NCI-H524 treated with DMSO at 0.1 percent for 48 hours (cell line): Measurements from ENCODE around the gene UROD.

Source experiments
- DNase-seq: peaks from one replicate; lab custom pipeline; 2025; lab: John Stamatoyannopoulos, UW

Gene UROD

DNA sequence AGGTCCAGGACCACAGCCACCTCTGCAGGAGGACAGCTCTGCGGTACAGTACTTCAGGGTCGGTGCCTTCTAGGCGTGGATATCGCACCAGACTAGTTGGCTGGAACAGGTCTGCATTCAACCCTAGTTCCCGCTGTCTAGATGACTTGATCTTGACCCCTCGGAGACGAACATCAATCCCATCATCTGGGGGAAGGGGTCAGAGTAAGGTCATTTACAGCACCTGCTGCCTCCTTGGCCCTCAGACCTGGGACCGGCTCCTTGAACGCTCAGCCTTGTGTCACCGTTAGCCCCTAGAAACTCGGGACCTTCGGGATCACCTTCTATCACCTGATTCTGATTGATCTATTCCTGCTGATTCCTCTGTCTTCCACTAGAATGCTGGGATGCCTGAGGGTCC, 3.5 kb upstream of the UROD start:
- no peak for DNase-seq

DNA sequence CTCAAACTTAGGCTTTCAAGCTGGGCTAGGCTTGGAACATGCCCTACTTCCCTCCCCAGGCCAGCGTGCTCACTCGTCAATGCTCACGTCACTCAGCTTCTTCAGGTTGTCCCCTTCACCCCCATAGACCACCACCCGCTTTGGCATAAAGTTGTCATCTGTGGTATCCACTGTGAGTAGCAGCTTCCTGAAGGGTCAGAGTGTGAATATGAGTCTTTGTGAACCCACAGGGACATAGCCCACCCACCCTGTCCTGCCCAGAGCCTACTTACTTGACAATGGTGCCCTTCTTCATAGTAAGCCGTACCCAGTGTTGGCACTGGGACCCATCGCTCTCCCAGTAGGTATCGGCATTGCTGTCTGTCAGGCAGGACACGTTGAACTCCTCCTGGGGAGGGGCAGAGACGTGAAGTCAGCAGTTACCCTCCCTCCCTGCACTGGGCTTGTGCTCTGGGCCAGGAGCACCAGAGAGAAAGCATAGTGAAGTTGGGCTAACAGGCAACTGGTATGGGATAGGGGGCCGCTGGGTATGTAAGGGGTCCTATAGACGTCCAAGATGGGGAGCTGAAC, 2.7 kb upstream of the UROD start:
- DNase-seq = no peak

DNA sequence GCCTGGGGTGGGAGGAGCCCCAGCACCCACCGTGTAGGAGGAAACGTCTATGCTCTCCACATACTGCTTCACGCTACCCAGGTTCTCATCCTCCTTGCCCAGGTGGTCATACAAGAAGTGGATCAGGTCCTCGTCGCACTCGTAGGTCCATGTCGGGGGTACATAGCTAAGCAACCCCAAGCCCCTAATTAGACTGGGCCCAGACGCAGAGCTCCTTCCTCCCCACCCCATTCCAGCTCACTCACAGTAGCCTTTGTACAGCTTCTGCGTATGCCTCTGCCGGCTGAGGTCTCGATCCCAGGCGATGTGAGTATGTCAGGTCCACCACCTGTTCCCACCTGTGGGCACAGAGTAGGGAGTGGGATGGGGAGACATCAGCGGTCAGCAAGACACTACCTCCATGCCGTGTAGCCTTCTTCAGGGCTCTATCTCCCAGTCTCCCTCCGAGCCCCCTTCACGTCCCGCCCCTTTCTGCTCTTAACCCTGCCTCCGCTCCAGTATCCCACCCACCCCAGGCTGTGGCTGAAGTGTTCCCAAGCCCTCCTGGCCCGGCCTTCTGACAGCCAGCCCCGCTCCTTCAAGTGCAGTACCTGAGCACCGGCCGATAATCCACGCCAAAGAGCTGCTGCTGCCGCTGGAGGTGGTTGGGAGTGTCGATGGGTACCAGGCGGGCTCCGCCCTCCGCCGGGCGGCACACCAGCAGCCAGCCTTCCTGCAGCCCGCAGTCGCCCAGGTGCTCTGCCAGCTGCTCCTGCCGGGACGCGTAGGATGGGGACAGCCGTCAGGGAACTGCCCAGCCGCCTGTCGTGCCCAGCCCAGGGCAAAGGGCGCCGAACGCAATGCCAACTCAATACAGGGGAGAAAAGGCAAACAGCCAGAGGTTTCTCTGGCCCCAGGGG, 1.8 kb upstream of the UROD start:
- no peak for DNase-seq

DNA sequence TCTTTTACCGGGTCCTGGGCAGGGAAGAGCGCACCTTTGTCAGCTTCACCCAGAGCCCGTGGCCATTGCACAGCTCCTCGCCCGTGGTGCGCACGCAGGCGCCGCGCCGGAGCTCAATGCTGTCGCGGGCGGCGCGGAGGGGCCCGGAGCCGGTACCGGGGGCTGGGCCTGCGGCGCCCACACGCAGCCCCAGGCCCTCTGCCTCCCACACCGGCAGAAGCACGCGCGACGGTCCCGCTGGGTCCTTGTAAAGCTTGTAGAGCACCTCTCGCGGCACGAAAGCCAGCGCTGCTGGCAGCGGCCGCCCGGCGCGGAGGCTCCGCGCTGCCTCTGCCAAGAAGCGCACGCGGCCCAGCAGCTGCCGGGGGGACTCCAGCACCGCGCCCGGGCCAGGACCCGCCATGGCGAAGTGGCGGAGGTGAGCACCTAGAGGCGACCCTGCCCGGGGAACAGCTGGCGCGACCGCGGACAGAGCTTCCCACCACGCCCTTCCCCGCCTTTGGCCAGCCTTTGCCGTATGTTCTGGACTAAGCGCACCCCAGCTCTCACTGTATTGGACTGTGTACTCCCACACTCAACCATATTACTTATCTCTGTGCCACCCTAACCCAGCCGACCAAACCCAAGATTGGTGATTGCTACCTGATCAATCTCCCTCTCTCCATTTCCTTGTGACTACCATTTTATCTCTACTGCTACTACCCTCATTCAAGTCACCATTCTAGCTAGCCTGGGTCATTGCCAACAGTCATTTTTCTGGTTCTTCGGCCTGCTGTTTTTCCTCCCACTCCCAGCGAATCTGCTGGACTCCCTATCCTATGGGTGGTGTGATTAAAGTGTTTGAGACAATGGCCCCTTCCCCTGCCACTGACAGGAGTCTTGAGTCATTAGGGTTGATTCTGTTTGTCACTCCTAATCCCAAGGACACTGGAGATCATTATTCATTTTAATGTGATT, 921 bp upstream of the UROD start, which contains the start of gene HECTD3:
HECTD3 (minus strand) TSS at position 470 of the 957 bp plus-strand sequence; CDS start at position 403, 67 bp downstream.
- DNase-seq = peak; percentile 35

DNA sequence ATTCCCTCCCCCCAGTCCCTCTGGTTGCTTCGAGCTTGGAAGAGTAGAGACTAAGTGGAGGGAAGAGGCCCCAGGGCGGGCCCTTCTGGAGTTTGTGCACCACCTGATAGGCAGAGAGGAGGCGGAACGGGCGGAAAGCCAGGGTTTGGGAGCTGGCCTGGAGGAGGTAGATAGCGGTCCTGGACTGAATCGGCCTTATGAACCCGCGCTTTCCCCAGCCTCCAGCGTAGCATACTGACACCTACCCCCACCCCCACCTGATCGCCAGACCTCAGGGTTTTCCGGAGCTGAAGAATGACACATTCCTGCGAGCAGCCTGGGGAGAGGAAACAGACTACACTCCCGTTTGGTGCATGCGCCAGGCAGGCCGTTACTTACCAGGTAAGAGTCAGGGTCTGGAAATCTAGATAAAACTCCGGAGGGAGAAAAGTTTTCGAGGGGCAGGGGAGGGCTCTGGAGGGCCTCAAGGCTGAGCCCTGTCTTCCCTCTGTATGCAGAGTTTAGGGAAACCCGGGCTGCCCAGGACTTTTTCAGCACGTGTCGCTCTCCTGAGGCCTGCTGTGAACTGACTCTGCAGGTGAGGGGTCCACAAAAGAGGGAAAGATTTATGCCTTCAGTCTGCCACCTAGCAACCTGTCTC, 705 bp downstream of the UROD start:
- no peak for DNase-seq

DNA sequence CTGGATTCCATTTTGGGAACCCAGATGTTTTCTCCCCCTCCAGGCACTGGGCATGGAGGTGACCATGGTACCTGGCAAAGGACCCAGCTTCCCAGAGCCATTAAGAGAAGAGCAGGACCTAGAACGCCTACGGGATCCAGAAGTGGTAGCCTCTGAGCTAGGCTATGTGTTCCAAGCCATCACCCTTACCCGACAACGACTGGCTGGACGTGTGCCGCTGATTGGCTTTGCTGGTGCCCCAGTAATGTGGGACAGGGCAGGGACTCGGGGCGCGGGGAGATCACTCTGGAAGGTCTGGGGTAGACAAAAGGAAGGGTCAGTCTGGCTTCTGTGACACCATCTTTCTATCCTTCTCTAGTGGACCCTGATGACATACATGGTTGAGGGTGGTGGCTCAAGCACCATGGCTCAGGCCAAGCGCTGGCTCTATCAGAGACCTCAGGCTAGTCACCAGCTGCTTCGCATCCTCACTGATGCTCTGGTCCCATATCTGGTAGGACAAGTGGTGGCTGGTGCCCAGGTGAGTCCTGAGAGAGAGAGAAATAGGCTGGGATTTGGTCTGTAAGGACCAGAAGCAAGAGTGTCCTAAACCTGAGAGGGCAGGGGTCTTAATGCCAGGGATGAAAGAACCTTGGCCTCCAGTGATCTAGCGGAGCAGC, 1.6 kb downstream of the UROD start:
- DNase-seq = no peak

DNA sequence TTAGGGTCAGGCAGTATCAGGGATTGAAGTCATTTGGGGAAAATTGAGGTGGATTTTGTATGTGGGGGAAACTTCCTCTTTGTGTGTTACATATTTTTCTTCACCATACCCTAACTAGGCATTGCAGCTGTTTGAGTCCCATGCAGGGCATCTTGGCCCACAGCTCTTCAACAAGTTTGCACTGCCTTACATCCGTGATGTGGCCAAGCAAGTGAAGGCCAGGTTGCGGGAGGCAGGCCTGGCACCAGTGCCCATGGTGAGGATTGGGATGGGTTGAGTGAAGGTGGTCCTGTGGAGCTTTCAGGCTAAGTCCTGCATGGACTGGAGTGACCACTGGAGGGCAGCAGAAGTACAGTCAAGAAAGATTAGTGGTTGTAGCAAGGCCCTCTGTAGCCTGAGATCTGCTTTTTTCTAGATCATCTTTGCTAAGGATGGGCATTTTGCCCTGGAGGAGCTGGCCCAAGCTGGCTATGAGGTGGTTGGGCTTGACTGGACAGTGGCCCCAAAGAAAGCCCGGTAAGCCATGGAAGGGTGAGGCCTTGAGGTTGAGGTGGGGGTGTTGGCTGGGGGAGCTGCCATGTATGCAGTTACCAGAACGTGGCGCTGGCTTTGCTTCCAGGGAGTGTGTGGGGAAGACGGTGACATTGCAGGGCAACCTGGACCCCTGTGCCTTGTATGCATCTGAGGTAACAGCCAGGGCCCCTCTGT, 2.4 kb downstream of the UROD start:
- peak; percentile 28 for DNase-seq

DNA sequence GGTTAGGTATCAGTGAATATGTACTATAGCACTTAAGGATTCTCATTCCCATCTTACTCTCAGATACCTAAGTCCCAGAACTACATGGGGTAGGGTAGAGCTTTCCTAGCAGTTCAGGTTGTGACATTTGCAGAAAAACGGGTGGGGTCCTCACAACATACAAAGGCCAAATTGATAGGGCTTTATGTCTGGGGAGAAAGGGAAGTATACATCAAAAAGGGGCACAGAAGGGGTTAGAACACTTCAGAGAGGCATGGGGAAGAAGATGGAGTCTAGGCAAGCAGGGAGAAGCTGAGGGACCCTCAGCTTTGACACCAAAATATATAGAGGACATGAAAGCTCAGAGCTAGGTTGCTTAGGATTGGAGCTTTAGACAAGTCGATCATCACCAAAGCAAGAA, 3.6 kb downstream of the UROD start:
- DNase-seq = no peak

DNA sequence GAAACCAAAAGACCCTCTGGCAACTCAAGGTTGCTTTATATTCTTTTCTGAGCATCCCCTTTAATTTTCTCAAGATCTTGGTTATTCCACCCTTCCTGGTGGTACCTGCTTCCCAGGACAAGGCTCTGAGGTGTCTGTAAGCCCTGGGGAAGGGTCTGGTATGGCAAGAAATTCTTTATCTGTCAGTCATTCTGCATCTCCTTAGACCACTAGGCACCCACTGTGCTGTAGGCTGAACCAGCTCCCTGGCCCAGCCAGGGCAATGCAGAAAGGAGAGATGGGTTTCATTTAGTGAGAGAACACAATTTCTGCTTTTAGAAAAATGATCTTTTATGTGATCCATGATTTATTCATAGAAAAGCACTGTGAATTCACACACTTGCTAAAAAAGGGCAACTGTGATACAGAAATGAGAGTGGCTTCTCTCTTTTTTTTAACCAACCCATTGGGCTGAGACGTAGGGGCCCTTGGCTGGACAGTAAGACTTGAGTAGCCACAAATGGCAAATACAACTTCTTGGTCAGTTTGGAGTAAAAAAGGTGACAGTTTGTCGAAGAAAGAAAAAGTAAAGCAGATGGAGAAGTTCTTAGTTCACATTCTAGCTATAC, 4.1 kb downstream of the UROD start:
- no peak for DNase-seq

DNA sequence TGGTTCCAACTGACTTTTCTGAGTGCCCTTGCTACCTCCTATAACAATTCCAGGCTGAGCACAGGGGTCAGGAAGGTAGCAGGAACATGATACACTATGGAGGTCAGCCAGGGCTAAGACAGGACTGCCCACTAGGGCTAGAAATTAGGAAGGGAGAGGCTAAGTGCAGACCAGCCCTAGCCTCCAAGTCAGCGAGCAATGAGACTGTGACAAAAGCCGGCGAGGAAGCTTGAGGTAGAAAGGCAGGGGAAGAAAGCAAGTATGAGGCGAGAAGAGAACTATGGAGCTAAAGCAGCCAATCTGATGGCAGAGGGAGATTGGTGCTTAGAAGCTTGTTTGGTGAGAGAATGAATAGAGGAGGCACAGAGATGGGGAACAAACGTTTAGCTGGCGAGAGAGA, 4.7 kb downstream of the UROD start:
- DNase-seq = no peak

DNA sequence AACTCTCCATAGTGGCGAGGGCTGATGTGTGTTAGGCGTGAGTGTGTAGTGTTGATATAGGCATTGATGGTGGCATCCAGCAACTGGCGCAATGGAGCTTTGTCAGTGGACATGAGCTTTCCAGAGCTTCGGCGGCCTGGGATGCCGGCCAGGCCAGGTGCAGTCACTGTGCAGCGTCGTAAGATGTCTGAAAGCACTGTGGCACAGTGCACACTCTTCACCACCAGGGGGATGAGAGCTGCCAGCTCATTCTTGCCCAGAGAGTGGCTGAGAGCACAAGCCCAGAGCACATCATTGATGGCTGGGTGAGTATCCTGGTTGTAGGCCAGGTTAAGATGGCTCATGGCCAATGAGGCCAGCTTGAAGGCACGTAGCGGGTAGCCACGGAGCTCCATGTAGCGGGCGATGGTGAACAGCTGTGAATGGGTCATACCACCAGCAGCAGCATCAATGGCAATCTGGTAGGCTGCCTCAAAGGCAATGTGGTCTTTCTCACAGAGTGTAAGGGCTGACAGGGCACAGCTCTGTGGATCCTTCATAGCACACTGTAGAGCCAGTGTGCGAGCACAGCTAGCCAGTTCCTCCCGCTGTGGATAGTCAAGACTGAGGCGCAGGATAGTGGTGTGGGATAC, 6.7 kb downstream of the UROD start:
- no peak for DNase-seq

DNA sequence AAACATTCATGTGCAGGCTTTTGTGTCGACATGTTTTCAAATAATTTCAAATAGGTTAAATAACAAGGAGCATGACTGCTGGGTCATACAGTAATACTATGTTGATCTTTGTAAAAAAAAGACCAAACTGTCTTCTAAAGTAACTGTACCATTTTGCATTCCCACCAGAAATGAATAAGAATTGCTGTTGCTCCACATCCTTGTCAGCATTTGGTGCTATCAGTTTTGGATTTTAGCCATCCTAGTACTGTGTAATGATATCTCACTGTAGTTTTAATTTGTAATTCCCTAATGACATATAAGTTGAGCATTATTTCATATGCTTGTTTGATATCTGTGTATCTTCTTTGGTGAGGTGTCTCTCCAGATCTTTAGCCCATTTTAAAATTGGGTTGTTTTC, 11.6 kb downstream of the UROD start:
- DNase-seq = no peak

DNA sequence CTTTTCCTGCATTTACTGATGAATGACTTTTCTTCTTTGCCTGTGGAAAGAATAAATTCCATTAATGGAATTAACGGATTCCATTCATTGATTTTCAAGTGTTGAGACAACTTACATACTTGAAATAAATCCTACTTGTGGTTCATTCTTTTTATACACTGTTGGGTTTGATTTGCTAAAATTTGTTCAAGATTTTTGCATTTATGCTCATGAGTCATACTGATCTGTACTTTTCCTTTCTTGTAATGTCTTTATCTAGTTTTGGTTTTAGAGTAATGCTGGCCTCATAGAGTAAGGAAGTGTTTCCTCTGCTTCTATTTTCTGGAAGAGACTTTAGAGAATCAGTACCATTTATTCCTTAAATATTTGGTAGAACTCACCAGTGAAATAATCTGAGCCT, 14.4 kb downstream of the UROD start:
- no peak for DNase-seq

DNA sequence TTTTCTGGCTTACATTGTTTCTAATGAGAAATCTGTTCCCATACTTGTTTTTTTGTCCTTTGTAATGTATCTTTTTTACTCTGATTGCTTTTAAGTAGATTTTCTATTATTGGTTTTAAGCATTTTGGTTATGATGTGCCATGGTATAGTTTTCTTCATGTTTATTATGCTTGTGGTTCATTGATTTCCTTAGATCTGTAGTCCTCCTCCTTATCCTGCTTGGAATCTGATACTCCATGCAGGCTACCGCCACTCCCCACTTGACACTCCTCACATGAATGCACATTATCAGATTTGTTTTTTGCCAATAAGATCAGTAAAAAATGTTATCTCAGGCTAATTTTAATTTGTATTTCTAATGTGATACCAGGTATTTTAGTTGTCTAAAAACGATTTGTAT, 20.8 kb downstream of the UROD start:
- DNase-seq = no peak

DNA sequence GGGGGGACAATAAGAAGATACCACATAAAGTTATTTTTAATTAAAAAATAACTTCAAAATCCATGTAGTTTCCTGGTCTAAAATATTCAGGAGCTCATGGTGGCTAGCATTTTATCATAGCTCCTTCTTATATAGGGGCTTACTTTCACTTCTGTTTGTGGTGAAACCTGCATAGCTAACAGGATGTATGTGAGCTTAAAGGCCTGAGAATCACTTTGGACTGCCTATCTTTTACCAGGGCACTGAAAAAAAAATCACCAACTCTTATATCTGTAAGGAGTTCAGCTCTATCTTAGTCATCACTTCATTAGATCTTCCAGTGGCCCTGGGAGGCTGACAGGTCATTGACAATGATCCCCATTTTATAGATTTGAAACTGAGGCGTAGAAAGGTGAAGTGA, 21.3 kb downstream of the UROD start:
- DNase-seq = no peak

DNA sequence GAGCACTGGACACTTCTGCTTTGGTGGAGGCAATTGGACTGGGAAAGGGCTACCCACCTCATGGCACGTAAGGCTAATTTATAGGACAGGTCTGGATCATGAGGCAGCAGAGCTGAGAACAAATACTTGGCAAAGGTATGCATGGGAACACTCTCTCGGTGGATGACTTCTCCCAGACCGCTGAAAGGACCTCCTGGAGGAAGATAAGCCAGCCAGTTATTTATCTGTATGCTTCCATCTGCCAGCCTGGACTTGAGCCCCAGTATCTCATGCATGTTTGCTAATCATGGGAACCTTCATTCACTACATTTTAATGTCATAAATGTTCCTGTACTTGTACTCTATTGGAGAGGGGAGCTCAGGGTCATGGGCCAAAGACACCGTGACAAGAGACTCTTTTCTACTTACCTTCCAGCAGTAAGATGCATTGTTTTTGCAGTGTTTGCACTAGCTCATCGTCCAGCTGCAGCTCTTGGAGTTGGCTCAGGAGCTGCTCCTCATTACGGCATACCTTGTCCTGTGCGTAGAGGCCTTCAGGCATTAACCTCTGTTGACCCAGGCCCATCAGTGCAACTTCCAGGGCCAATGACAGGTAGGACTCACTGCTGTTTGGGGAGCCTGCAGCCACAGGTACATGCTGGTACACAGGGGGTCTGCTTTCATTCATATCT, 23.7 kb downstream of the UROD start:
- DNase-seq = no peak

DNA sequence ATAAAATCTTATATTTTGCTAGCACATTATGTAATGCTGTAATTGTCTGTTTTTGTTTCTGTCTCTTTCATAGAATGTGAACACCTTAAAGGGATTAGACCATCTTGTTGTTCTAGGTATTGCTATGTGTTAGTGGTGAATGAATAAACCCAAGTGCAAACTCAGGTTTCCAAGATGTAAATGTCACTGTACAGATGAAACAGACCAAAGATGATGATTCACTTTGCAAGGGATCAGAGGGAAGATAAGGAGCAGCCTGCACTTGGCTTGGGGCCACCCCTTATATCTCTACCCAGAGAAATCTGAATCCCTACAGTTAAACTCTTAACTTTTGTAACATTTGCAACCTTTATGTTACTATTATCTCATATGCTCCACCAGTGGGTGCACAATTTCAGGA, 25.4 kb downstream of the UROD start:
- no peak for DNase-seq

DNA sequence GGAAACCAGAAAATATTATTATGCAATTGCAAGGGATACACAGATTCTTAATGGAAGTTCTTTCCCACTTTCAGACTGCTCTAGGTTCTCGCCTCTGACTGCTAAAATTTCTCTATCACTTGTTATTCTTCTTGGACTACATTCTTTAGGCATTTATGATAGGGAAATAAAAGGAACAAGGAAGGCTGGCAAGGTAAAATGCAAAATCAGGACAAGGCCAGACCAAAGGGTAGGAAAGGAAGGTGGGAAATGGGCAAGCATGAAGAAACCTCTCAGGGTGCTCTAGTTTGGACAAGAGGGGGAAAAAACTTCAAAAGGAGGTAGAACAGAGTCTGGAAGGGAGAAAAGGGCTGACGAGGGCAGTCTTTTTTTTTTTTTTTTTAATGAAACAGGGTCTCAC, 26.2 kb downstream of the UROD start:
- no peak for DNase-seq

DNA sequence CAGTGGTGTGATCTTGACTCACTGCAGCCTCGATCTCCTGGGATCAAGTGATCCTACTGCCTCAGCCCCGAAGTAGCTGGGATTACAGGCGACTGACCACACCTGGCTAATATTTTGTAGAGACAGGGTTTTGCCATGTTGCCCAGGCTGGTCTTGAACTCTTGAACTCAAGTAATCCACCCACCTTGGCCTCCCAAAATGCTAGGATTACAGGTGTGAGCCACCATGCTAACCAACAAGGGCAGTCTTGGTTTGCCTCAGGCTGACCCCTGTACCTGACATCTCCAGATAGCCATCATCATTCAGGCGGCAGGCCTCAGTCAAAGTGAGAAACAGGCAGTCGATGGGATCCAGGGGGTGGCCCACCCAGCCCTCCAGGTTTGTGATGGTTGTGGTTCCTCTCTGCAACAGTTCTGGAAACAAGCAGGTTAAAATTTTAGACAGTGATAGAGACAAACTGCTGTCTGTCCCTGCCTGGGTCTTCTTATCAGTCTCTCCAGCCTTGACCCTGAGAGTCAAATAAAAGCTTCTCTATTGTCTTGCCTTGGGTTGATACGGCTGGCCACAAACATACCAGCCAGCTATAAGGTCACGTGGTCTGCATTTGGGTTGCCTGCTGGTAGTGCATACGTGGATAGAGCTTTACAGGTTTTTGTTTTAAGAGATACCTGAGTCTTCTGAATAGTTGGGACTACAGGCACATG, 26.8 kb downstream of the UROD start:
- DNase-seq = no peak
